ENCODE results near the gene EHMT1.
"Not testable (repeated sequence)": the region's sequence is repeated elsewhere in the genome, so short reads cannot be mapped to it uniquely, and the experiment has no call there.

Gene EHMT1

GRCh38 chr9:137619240-137620047, 639 bp downstream of the EHMT1 start:
- peak; percentile 72 for DNase-seq (ENCODE audit: low spot score)
- POLR2A ChIA-PET (ENCODE audit: low non-redundant PET) = interaction anchor here (0.5 to 2.5 kb wide), 3 partner anchors 14 to 65 kb away, joined by 3 to 10 read pairs (median 4); partner anchors contain the start of gene ARRDC1
- H3K27ac ChIP-seq = peak overlapping the region; percentile 100
- TF ChIP-seq CTCF (conservative IDR thresholded peaks at IDR 0.05; ENCODE audit: low read depth) = no peak
- CTCF ChIA-PET = interaction anchor here (0.6 to 1.1 kb wide), 5 partner anchors 28 to 250 kb away, joined by 3 to 5 read pairs (median 4); no protein-coding TSS in a partner anchor

- DNase-seq (ENCODE audit: low spot score) = no peak
- CTCF ChIA-PET = interaction anchor here (0.6 kb wide), 2 partner anchors 38 to 123 kb away, joined by 3 to 5 read pairs; no protein-coding TSS in a partner anchor
- no peak for TF ChIP-seq CTCF (conservative IDR thresholded peaks at IDR 0.05; ENCODE audit: low read depth)
- H3K27ac ChIP-seq = peak overlapping the region; percentile 55
- POLR2A ChIA-PET (ENCODE audit: low non-redundant PET) = interaction anchor here (2.5 kb wide), 1 partner anchor 15 kb away, joined by 10 read pairs; the partner anchor contains the start of gene ARRDC1
Observed at GRCh38 chr9:137620048-137620405, 1.2 kb downstream of the EHMT1 start.

- no peak for TF ChIP-seq CTCF (conservative IDR thresholded peaks at IDR 0.05; ENCODE audit: low read depth)
- POLR2A ChIA-PET (ENCODE audit: low non-redundant PET) = interaction anchor here (2.5 kb wide), 1 partner anchor 15 kb away, joined by 10 read pairs; the partner anchor contains the start of gene ARRDC1
- CTCF ChIA-PET = interaction anchor here (0.6 to 1.1 kb wide), 4 partner anchors 32 to 318 kb away, joined by 3 read pairs; no protein-coding TSS in a partner anchor
- DNase-seq (ENCODE audit: low spot score) = no peak
- peak overlapping the region; percentile 55 for H3K27ac ChIP-seq
Observed at GRCh38 chr9:137620581-137620980, 1.8 kb downstream of the EHMT1 start.

- no peak; the same call in 1 of the 2 replicates for TF ChIP-seq CTCF (conservative IDR thresholded peaks at IDR 0.05; ENCODE audit: low read depth)
- H3K27ac ChIP-seq = no peak overlapping the region
- ChIA-PET POLR2A (ENCODE audit: low non-redundant PET) (no interaction called here), CTCF (interaction anchor here (0.7 to 1.1 kb wide), 3 partner anchors 33 to 218 kb away, joined by 3 to 8 read pairs (median 3); no protein-coding TSS in a partner anchor)
- no peak for DNase-seq (ENCODE audit: low spot score)
Observed at GRCh38 chr9:137621131-137621757, 2.4 kb downstream of the EHMT1 start.

- ChIA-PET POLR2A (ENCODE audit: low non-redundant PET) (interaction anchor here (0.7 kb wide), 1 partner anchor 80 kb away, joined by 6 read pairs; no protein-coding TSS in a partner anchor), CTCF (interaction anchor here (1.0 kb wide), 1 partner anchor 51 kb away, joined by 8 read pairs; no protein-coding TSS in a partner anchor)
- DNase-seq (ENCODE audit: low spot score) = not testable (repeated sequence)
- H3K27ac ChIP-seq = peak overlapping the region; percentile 36
Observed at GRCh38 chr9:137622211-137622610, 3.4 kb downstream of the EHMT1 start.

- H3K27ac ChIP-seq = no peak overlapping the region
- ChIA-PET CTCF (interaction anchor here (0.6 kb wide), 2 partner anchors 31 to 1243 kb away, joined by 3 to 4 read pairs; no protein-coding TSS in a partner anchor), POLR2A (ENCODE audit: low non-redundant PET) (interaction anchor here (0.7 kb wide), 1 partner anchor 42 kb away, joined by 13 read pairs; no protein-coding TSS in a partner anchor)
- no peak for DNase-seq (ENCODE audit: low spot score)
- TF ChIP-seq CTCF (conservative IDR thresholded peaks at IDR 0.05; ENCODE audit: low read depth) = no peak
Observed at GRCh38 chr9:137626464-137626863, 7.7 kb downstream of the EHMT1 start.

GRCh38 chr9:137627406-137627805, 8.6 kb downstream of the EHMT1 start:
- POLR2A ChIA-PET (ENCODE audit: low non-redundant PET); DNase-seq (ENCODE audit: low spot score): not testable (repeated sequence)
- H3K27ac ChIP-seq = peak overlapping the region; percentile 27; the same call in 1 of the 2 replicates
- CTCF ChIA-PET = interaction anchor here (0.5 kb wide), 1 partner anchor 10 kb away, joined by 4 read pairs; no protein-coding TSS in a partner anchor

Data from RWPE1 (cell line).